Upper lobe of right lung (tissue), 1 donor: ENCODE data around the gene CTXND1. TPM values are rescaled to one million over a fixed set of nuclear protein-coding genes. Genes with fewer than 3 reads are reported as not detected.

Experiments
- ATAC-seq: fragments of 200-7000 bp; cut with Tn5 transposase; one replicate; pipeline ENCODE4 v1.9.1; 2020; ENCODE audit warnings: mild to moderate bottlenecking, moderate library complexity
- DNase-seq: peaks from one replicate; pipeline ENCODE4 v3.0.0-alpha.2; 2020
- H3K27ac ChIP-seq: fragments of 200-600 bp; one replicate; pipeline ENCODE4 v1.8.0; 2022
- H3K27me3 ChIP-seq: fragments of 200-600 bp; one replicate; pipeline ENCODE4 v1.8.0; 2022; ENCODE audit warnings: mild to moderate bottlenecking
- H3K36me3 ChIP-seq: fragments of 200-600 bp; one replicate; pipeline ENCODE4 v1.8.0; 2022
- H3K4me1 ChIP-seq: fragments of 200-600 bp; one replicate; pipeline ENCODE4 v1.8.0; 2022
- H3K4me3 ChIP-seq: fragments of 200-600 bp; one replicate; pipeline ENCODE4 v1.8.0; 2022; ENCODE audit warnings: mild to moderate bottlenecking
- H3K9me3 ChIP-seq: fragments of 200-600 bp; one replicate; pipeline ENCODE4 v1.8.0; 2022
- CTCF ChIP-seq: fragments of 200-600 bp; IDR thresholded peaks from one replicate; pipeline ENCODE4 v1.8.0; 2022; ENCODE audit warnings: antibody characterized with exemption
- intact Hi-C: fragments of 100-400 bp; cut with DNase I; formaldehyde crosslinking; loops from one replicate; pipeline ENCODE4 v1.11.0; 2022
- total RNA-seq: library from RNA; stranded (reverse); fragmentation: NEBNext Ultra II Directional; extraction: Animal tissue kit (Norgen Biotek cat#: 25700); gene quantifications from one replicate; pipeline ENCODE4 v1.2.1, GENCODE V29; 2021
- donor health status: DM: no; HTN: yes; CAD: no; lungs with severe emphysema.

Gene CTXND1
- total RNA-seq, 1 donor from 2014 or later, result 1.9 TPM

GRCh38 chr15:80251428-80252120, 439 bp downstream of the CTXND1 start:
- H3K36me3 ChIP-seq, result no peaks in the 10 kb centered on the region
- no peaks in the 10 kb centered on the region for H3K4me1 ChIP-seq
- peak; percentile 68 for ATAC-seq
- peak overlapping the region; percentile 44 for H3K4me3 ChIP-seq
- TF ChIP-seq CTCF, result no peak
- intact Hi-C loops, result no loop called here
- peaks cover 66% of the 10 kb centered on the region for H3K27me3 ChIP-seq
- no peaks in the 10 kb centered on the region for H3K9me3 ChIP-seq
- DNase-seq, result peak; percentile 66
- H3K27ac ChIP-seq, result no peak overlapping the region

- Histone ChIP-seq H3K9me3 (no peaks in the 10 kb centered on the region), H3K36me3 (no peaks in the 10 kb centered on the region), H3K27ac (no peak overlapping the region), H3K4me3 (peak overlapping the region; percentile 44), H3K27me3 (peaks cover 66% of the 10 kb centered on the region), H3K4me1 (no peaks in the 10 kb centered on the region)
- no peak for TF ChIP-seq CTCF
- DNase-seq (no peak), ATAC-seq (no peak)
- intact Hi-C loops, result no loop called here
These were observed 1.2 kb downstream of the CTXND1 start for GRCh38 chr15:80250614-80251427.

- Histone ChIP-seq H3K27ac (no peak overlapping the region), H3K9me3 (no peaks in the 10 kb centered on the region), H3K4me1 (no peaks in the 10 kb centered on the region), H3K4me3 (no peak overlapping the region), H3K36me3 (no peaks in the 10 kb centered on the region), H3K27me3 (peaks cover 58% of the 10 kb centered on the region)
- intact Hi-C loops, result no loop called here
- TF ChIP-seq CTCF, result no peak
- ATAC-seq (peak; percentile 21), DNase-seq (no peak)
These were observed 2.0 kb downstream of the CTXND1 start for GRCh38 chr15:80249973-80250372.

GRCh38 chr15:80247320-80247719, 4.7 kb downstream of the CTXND1 start:
- TF ChIP-seq CTCF, result no peak
- Histone ChIP-seq H3K36me3 (no peaks in the 10 kb centered on the region), H3K4me1 (no peaks in the 10 kb centered on the region), H3K27ac (no peak overlapping the region), H3K4me3 (no peak overlapping the region), H3K27me3 (peaks cover 37% of the 10 kb centered on the region), H3K9me3 (no peaks in the 10 kb centered on the region)
- intact Hi-C loops, result no loop called here
- no peak for ATAC-seq
- no peak for DNase-seq

GRCh38 chr15:80246425-80246894, 5.6 kb downstream of the CTXND1 start:
- intact Hi-C loops, result no loop called here
- H3K4me3 ChIP-seq, result no peak overlapping the region
- DNase-seq, result no peak
- no peaks in the 10 kb centered on the region for H3K9me3 ChIP-seq
- H3K27me3 ChIP-seq, result peaks cover 35% of the 10 kb centered on the region
- no peaks in the 10 kb centered on the region for H3K4me1 ChIP-seq
- no peaks in the 10 kb centered on the region for H3K36me3 ChIP-seq
- TF ChIP-seq CTCF, result no peak
- peak; percentile 60 for ATAC-seq
- H3K27ac ChIP-seq, result no peak overlapping the region
